ENCODE measurements around the gene PPP2R2C.
A peak's percentile ranks its signal among the peaks of the same experiment; 100 is the strongest.

Gene PPP2R2C

GRCh38 chr4:6350646-6351045, 121.8 kb downstream of the PPP2R2C start:
- Mint-ChIP-seq H3K27ac (no peak overlapping the region), H3K27me3 (peaks cover 12% of the 10 kb centered on the region), H3K4me3 (no peak overlapping the region), H3K4me1 (no peaks in the 10 kb centered on the region), H3K9me3 (no peaks in the 10 kb centered on the region), H3K36me3 (ENCODE audit: low read depth) (no peaks in the 10 kb centered on the region)
- ATAC-seq = no peak
- DNase-seq = no peak

DNA sequence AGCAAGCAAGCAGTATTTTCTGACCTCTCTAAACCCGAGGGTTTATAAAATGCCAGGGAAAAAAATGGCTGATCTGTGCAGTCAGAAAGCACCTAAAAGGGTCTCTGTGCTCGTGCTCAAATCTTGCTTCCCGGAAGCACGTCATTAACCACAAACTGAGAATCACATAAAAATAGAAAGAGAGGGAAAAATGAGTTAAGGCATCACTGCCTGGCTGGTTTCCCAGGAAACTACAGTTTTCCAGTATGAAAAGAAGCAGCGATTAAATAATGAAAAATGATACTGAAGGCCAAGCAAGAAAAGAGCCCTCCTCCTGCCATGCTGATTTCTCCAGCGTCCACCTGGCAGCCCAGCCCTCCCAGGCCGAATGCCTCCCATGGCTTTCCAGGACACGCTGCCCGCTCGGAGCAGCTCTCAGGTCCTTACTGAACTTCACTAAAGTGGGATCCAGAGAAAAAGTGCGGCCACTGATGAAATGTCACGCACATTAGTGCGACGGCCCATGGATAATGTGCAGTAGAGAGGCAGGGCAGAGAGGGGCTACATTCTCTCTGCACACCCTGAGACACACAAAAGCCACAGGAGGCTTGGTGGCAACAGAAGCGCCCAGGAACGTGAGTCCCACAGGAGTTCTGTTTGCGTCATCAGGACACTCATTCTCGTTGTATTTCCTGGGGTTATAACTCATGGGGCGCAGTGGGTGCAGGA, 122.4 kb downstream of the PPP2R2C start:
- Mint-ChIP-seq H3K4me1 (no peaks in the 10 kb centered on the region), H3K27me3 (peaks cover 12% of the 10 kb centered on the region), H3K9me3 (no peaks in the 10 kb centered on the region), H3K4me3 (no peak overlapping the region), H3K27ac (no peak overlapping the region), H3K36me3 (ENCODE audit: low read depth) (no peaks in the 10 kb centered on the region)
- ATAC-seq = no peak
- no peak for DNase-seq

DNA sequence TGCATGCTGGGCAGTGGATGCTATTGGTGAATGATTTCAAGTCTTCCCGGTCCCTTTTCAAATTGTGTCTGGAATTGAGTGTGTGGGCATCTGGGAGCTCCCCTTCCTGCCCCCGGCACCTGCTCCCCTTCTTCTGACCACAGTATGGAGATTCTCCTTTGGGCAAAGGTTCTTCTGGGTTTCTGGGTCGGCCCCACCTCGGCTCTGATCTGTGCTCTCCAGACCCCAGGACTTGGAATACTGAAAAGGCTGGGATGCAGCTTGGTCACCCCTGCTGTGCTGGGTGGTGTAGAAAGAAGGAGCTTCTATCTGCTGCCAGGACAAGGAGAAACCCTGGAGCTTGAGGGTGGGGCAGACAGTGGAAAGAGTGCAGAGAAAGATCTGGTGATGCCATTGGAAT, 124.0 kb downstream of the PPP2R2C start:
- Mint-ChIP-seq H3K27me3 (peaks cover 9% of the 10 kb centered on the region), H3K4me3 (no peak overlapping the region), H3K36me3 (ENCODE audit: low read depth) (no peaks in the 10 kb centered on the region), H3K27ac (no peak overlapping the region), H3K9me3 (no peaks in the 10 kb centered on the region), H3K4me1 (no peaks in the 10 kb centered on the region)
- DNase-seq (no peak), ATAC-seq (no peak)

DNA sequence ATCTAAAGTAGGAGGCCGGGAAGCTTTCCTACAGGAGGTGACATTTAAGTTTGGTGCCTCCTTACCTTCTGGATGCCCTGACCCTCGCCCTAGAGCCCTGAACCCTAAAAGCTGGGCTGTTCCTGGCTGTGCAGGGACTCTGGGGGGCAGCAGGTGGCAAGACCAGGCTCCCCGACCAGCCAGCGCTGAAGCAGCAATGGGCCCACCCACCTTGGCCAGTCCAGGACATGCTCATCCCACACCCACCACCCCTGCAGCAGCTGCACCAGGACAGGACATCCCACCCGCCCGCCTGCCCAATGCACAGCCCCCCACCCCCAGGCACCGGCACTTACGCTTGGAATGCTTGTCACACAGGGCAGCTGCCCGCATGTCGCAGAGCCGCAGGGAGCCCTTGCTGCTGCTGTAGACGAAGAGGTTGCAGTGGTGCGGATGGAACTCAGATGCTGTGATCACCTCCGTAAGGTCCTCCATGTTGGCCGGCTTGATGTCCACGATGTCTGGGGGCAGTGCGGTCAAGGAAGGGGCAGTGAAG, 124.8 kb downstream of the PPP2R2C start:
- H3K27ac Mint-ChIP-seq = no peak overlapping the region
- DNase-seq (no peak), ATAC-seq (no peak)
- no peaks in the 10 kb centered on the region for H3K36me3 Mint-ChIP-seq (ENCODE audit: low read depth)
- H3K9me3 Mint-ChIP-seq = no peaks in the 10 kb centered on the region
- H3K4me1 Mint-ChIP-seq = no peaks in the 10 kb centered on the region
- peaks cover 5% of the 10 kb centered on the region for H3K27me3 Mint-ChIP-seq
- H3K4me3 Mint-ChIP-seq = no peak overlapping the region

DNA sequence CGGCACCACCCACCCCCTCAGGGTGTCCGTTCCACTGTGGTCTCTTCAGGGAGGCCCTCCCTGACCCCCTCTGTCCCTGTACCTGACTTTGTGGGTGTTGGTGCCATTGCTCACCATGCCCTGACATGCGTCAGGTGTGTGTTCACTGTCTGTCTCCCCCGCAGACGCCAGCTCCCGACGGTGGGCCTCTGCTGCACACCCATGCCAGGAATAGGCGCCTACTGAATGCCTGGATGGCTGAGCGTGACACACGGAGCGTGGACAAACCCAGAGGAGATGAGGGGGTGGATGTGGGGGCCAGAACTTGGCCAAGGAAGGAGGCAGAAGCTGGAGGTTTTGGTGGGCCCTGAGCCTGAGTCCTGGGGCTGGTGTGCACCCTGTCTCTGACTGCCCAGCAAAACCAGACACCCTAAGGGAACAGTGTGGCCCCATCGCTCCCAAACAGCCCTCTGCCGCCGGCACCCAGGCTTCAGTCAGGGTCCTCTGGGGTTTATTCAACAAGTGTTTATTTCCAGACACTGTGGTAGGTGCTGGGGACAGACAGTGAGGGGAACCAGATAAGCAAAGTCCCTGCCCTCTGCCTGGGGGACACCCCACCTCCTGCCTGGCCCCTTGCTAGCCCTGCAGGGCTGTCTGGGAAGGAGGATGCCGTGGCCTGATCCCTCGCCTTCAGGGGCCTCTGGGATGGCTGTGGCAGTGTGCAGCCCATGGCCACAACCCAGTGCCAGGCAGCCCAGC, 125.9 kb downstream of the PPP2R2C start:
- Mint-ChIP-seq H3K36me3 (ENCODE audit: low read depth) (no peaks in the 10 kb centered on the region), H3K4me3 (no peak overlapping the region), H3K4me1 (no peaks in the 10 kb centered on the region), H3K9me3 (no peaks in the 10 kb centered on the region), H3K27ac (no peak overlapping the region), H3K27me3 (no peaks in the 10 kb centered on the region)
- DNase-seq = no peak
- no peak for ATAC-seq

DNA sequence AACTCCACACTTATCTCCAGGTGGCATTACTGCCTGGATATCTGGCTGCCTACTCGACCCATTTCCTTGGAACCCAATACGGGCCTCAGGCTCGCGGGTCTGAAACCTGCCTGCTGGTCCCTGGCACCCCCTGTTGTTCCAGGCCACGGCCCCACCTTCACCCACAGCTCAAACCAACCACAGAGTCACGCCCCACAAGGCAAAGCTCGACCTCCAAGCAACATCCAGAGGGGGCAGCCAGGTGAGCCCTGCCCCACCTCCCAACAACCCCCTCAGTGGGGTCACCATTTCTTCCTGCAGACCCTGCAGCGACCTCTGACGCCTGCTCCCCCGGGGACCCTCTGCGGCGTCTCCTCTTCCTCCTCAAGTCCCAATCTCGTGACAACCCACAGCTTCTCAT, 126.5 kb downstream of the PPP2R2C start:
- peaks cover 3% of the 10 kb centered on the region for H3K27me3 Mint-ChIP-seq
- no peaks in the 10 kb centered on the region for H3K4me1 Mint-ChIP-seq
- no peaks in the 10 kb centered on the region for H3K9me3 Mint-ChIP-seq
- DNase-seq (no peak), ATAC-seq (peak; percentile 22)
- no peak overlapping the region for H3K27ac Mint-ChIP-seq
- H3K4me3 Mint-ChIP-seq = no peak overlapping the region
- H3K36me3 Mint-ChIP-seq (ENCODE audit: low read depth) = no peaks in the 10 kb centered on the region

DNA sequence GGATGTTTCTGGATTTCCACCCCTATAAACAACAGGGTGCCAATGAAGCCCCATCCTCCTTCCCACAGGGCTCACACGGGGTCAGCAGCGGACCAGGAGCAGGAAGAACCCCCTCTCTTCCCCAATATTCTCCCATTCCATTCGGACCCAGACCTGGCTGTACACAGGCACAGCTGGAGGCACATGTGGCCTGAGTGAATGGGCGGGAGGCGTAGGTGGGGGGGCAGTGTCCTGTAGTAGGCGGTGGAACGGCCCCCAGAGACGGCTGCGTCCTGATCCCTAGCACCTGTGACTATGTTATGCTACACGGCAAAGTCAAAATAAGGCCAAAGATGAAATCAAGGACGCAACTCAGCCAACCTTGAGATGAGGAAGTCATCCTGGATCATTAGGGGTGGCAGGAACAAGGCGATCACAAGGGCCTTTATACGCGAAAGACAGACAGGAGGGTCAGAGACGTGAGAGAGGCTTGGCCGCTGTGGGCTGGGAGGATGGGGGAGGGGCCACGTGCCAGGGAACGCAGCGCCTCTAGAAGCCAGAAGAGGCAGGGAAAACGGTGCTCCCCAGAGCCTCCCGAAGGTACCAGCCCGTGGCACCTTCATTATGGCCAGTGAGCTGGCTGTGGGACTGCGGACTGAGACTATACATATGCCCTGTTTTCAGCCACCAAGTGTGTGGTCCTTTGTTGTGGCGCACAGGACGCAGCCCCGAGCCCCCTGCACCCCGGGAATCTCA, 127.2 kb downstream of the PPP2R2C start:
- no peak overlapping the region for H3K4me3 Mint-ChIP-seq
- no peaks in the 10 kb centered on the region for H3K36me3 Mint-ChIP-seq (ENCODE audit: low read depth)
- no peak for ATAC-seq
- no peak for DNase-seq
- peaks cover 6% of the 10 kb centered on the region for H3K27me3 Mint-ChIP-seq
- H3K9me3 Mint-ChIP-seq = no peaks in the 10 kb centered on the region
- no peak overlapping the region for H3K27ac Mint-ChIP-seq
- no peaks in the 10 kb centered on the region for H3K4me1 Mint-ChIP-seq

DNA sequence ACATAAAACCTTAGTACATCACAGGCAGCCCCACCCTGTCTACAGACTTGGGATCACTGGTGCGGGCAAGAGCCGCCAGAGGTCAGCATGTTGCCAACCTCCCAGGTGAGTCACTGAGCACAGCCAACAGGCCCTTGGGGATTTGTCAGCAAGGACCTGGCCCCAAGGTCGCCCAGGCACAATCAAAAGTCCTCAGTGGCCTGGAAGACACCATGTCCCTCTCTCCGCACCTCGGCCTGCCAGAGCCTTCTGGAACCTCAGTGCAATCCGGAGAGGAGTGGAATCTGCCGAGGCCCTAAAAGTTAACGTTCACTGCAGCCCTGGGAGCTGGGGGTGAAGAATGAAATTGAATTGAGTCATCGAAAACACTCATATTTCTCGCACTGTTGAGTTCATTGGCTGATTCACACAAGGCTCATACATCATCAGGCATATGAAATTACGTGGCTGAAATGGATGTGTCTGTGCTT, 128.4 kb downstream of the PPP2R2C start:
- H3K4me3 Mint-ChIP-seq = no peak overlapping the region
- H3K9me3 Mint-ChIP-seq = no peaks in the 10 kb centered on the region
- ATAC-seq (no peak), DNase-seq (no peak)
- no peak overlapping the region for H3K27ac Mint-ChIP-seq
- H3K27me3 Mint-ChIP-seq = peaks cover 14% of the 10 kb centered on the region
- no peaks in the 10 kb centered on the region for H3K4me1 Mint-ChIP-seq
- no peaks in the 10 kb centered on the region for H3K36me3 Mint-ChIP-seq (ENCODE audit: low read depth)

DNA sequence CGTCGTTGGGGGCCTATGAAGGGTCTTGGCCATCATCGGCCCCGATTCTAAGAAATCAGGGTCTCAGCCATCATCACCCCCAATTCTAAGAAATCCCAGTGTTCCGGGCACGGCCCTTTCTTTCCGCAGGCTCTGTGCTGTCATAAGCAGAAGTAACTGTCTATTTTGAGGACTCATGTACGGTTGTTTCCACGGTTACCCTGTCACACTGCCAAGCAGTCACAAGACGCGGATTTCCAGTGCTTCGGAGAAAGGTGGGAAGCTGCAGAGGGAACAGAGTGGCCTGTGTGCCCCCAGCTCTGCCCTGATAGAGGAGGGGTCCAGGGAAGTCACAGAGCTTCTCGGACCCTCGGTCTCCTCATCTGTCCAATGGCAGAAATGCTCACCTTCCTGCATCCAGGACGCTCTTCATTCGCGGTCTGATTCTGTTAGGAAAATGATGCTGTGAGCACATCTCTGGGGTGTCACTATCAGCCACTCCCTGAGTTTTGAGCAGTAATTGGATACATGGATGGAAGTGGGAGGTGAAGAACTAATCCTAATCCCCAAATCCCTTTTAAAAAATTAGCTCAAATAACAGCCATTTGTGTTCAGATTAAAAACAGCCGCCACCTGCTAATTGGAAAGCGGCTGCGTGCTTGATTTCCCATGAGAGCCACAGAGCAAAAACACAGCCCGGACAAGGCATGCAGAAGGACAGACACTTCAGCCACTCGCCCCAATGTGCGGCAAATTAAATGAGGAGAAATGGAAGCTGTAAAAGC, 129.7 kb downstream of the PPP2R2C start:
- H3K36me3 Mint-ChIP-seq (ENCODE audit: low read depth) = no peaks in the 10 kb centered on the region
- DNase-seq (no peak), ATAC-seq (no peak)
- H3K4me1 Mint-ChIP-seq = peaks cover 10% of the 10 kb centered on the region
- no peak overlapping the region for H3K4me3 Mint-ChIP-seq
- H3K9me3 Mint-ChIP-seq = no peaks in the 10 kb centered on the region
- H3K27ac Mint-ChIP-seq = no peak overlapping the region
- H3K27me3 Mint-ChIP-seq = peaks cover 25% of the 10 kb centered on the region

- Mint-ChIP-seq H3K27ac (no peak overlapping the region), H3K4me1 (peaks cover 13% of the 10 kb centered on the region), H3K4me3 (no peak overlapping the region), H3K36me3 (ENCODE audit: low read depth) (no peaks in the 10 kb centered on the region), H3K9me3 (no peaks in the 10 kb centered on the region), H3K27me3 (peaks cover 34% of the 10 kb centered on the region)
- DNase-seq (no peak), ATAC-seq (no peak)
These were observed 130.7 kb downstream of the PPP2R2C start for GRCh38 chr4:6341696-6342095.

GRCh38 chr4:6340446-6341015, 131.9 kb downstream of the PPP2R2C start:
- Mint-ChIP-seq H3K27me3 (peaks cover 36% of the 10 kb centered on the region), H3K4me1 (peaks cover 13% of the 10 kb centered on the region), H3K9me3 (no peaks in the 10 kb centered on the region), H3K4me3 (no peak overlapping the region), H3K27ac (no peak overlapping the region), H3K36me3 (ENCODE audit: low read depth) (no peaks in the 10 kb centered on the region)
- ATAC-seq (no peak), DNase-seq (no peak)

DNA sequence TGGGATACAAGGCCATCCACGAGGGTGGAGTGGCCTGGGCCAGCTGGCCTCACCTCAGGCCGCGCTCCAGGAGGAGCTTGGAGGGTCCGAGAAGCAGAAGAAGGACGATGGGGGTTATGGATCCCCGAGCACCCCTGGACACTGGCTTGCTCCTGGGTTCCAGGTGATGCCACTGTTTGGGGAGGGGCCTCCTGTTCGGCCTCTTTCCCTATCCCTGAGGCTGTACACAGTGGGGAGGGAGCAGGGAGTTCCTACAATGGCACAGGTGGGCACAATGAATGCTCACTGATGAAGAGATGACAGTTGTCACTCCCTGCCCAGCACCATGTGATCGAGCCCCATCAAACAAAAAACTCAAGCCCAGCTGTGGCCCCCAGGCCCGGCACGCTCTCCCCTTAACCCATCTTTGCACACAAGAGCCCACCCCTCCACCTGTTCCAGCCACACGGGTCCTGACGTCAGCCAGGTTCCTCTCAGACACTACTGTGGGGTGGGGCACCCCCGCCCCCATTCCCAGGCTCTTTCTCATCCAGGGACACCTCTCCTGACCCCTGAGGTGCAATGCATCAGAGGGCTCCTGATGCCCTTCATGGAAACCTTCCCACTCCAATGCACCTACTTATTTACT, 132.5 kb downstream of the PPP2R2C start:
- H3K27ac Mint-ChIP-seq = no peak overlapping the region
- ATAC-seq = no peak
- DNase-seq = no peak
- H3K4me1 Mint-ChIP-seq = peaks cover 13% of the 10 kb centered on the region
- H3K27me3 Mint-ChIP-seq = peaks cover 41% of the 10 kb centered on the region
- H3K36me3 Mint-ChIP-seq (ENCODE audit: low read depth) = no peaks in the 10 kb centered on the region
- no peaks in the 10 kb centered on the region for H3K9me3 Mint-ChIP-seq
- no peak overlapping the region for H3K4me3 Mint-ChIP-seq

DNA sequence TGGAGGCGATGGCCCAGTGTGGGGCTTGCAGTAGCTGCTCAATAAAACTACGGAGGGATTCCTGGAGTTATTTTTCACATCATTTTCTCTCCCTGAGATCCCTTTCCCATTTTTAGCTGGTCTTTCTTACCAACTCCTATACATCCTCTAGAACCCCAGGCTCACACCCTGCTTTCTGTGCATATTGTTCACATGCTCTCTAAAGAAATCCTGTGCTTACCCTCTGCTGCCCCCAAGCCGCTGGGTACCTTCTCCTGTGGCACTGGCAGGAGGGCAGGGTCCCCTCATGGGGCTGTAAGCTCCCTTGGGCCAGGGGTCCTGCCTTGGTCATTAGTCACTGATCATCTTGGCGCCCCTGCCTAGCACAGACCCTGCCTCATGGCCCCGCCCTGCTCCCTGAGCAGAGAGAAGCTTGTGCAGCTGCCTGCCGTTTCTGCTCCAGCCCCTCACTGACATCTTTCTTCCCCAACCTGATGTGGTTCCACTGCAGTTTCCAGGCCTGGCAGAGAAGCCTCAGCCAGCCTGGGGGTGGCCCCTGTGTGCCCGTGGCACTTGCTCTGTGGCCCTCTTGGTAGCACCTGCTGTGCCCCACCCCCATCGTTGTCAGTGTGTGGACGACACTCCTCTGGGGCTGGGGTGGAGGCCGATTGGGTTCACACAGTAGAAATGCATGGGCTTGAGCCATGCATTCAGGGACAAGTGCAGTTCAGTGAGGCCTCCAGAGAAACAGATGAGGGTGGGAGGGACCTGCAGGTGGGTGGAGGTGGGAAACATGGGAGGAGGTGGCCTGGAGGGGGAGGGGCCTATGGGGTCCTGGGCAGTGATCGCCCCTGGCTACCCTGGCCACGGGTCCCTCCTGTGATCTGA, 133.2 kb downstream of the PPP2R2C start:
- H3K4me1 Mint-ChIP-seq = peaks cover 13% of the 10 kb centered on the region
- no peak for ATAC-seq
- H3K4me3 Mint-ChIP-seq = no peak overlapping the region
- H3K9me3 Mint-ChIP-seq = no peaks in the 10 kb centered on the region
- no peak overlapping the region for H3K27ac Mint-ChIP-seq
- no peaks in the 10 kb centered on the region for H3K36me3 Mint-ChIP-seq (ENCODE audit: low read depth)
- peaks cover 43% of the 10 kb centered on the region for H3K27me3 Mint-ChIP-seq
- DNase-seq = no peak

Measured in activated naive CD8-positive, alpha-beta T cell treated with anti-CD3 and anti-CD28 coated beads, Interleukin-2, amount 50 U/mL, for 24 hours (primary cell).